Nucleus accumbens (tissue), 56 donors: ENCODE data around the gene DLG4.
"Not testable (repeated sequence)": the region's sequence is repeated elsewhere in the genome, so short reads cannot be mapped to it uniquely, and the experiment has no call there.

Experiments
- DNase-seq, 56 donors: peaks; one replicate each; lab custom pipeline; 2025; lab: John Stamatoyannopoulos, UW

The DLG4 gene

GRCh38 chr17:7195971-7196370 is 23.7 kb downstream of the DLG4 start:
- DNase-seq, result no peak

- no peak for DNase-seq
Observed at GRCh38 chr17:7192271-7192937, 27.2 kb downstream of the DLG4 start.

- peak in 19 of 56 donors; percentile 8 to 59 (median 19) for DNase-seq
Observed at GRCh38 chr17:7191571-7192270, 27.9 kb downstream of the DLG4 start.

- DNase-seq, result no peak
Observed at GRCh38 chr17:7191069-7191468, 28.6 kb downstream of the DLG4 start.

- DNase-seq, result no peak
Observed at GRCh38 chr17:7190276-7190917, 29.2 kb downstream of the DLG4 start.

- DNase-seq, result no peak
Observed at GRCh38 chr17:7186241-7186640, 33.4 kb downstream of the DLG4 start.

- DNase-seq, result no peak
Observed at GRCh38 chr17:7184647-7185046, 35.0 kb downstream of the DLG4 start.

- peak in 4 of 56 donors; percentile 14 to 28 (median 18) for DNase-seq
Observed at GRCh38 chr17:7184091-7184488, 35.5 kb downstream of the DLG4 start.

- no peak for DNase-seq
Observed at GRCh38 chr17:7183433-7184090, 36.1 kb downstream of the DLG4 start.

GRCh38 chr17:7182101-7182500 is 37.5 kb downstream of the DLG4 start:
- DNase-seq, result not testable (repeated sequence)

- DNase-seq, result no peak
Observed at GRCh38 chr17:7179317-7180254, 40.0 kb downstream of the DLG4 start, which contains the start of gene ASGR1. Gene ASGR1 (minus strand): TSS chr17:7179370. CDS start chr17:7178563, 807 bp downstream.

- no peak for DNase-seq
Observed at GRCh38 chr17:7178973-7179316, 40.7 kb downstream of the DLG4 start.

- peak in 2 of 56 donors; percentile 19 to 39 for DNase-seq
Observed at GRCh38 chr17:7177954-7178477, 41.6 kb downstream of the DLG4 start.

GRCh38 chr17:7177191-7177953 is 42.3 kb downstream of the DLG4 start:
- DNase-seq, result peak in 43 of 56 donors; percentile 8 to 82 (median 39)

- no peak for DNase-seq
Observed at GRCh38 chr17:7176841-7177190, 42.8 kb downstream of the DLG4 start.

- no peak for DNase-seq
Observed at GRCh38 chr17:7176107-7176840, 43.4 kb downstream of the DLG4 start.

GRCh38 chr17:7175330-7175733 is 44.3 kb downstream of the DLG4 start:
- no peak for DNase-seq

- DNase-seq, result no peak
Observed at GRCh38 chr17:7174603-7175326, 44.9 kb downstream of the DLG4 start.
